ENCODE results near the gene WSCD1.

GRCh38 chr17:6094453-6094852, 24.3 kb downstream of the WSCD1 start:
- TF ChIP-seq POLR2A (IDR thresholded peaks at IDR 0.05; ENCODE audit: low read depth) (no peak), CTCF (IDR thresholded peaks at IDR 0.05) (no peak), POLR2AphosphoS5 (IDR thresholded peaks at IDR 0.05) (no peak), EP300 (IDR thresholded peaks at IDR 0.05) (no peak)
